Measurements from ENCODE around the gene MYCBP. TPM values are rescaled to one million over a fixed set of nuclear protein-coding genes. Genes with fewer than 3 reads are reported as not detected.

Gene MYCBP
- total RNA-seq, 4 donors from 2014 or later, result 21.6 to 31.4 (median 24.0) TPM

DNA sequence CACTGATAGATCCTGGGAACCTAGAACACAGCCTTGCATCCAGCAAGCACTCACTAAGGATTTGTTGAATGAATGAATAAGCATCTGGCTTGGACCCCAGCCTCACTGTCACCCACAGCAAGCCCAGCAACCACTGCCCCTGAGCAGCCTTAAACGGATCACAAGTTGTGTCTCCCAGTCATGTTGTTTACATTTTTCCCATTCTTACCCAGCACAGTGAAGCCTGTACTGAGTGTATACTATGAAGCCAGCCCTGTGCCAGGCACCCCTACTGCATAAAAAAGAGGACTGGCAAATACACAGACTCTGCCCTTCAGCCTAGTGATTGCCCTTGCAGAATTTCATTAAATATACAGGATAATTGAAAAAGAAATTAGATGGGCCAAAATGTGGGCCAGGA lies 43.8 kb downstream of the MYCBP start:
- Histone ChIP-seq H3K36me3 (no peaks in the 10 kb centered on the region), H3K4me1 (no peaks in the 10 kb centered on the region), H3K9me3 (no peaks in the 10 kb centered on the region), H3K4me3 (replicated peaks in 1 of 3) (no peak overlapping the region), H3K27me3 (no peaks in the 10 kb centered on the region), H3K27ac (no peak overlapping the region)
- no peak for DNase-seq
- TF ChIP-seq POLR2A (IDR thresholded peaks at IDR 0.05), result no peak
- TF ChIP-seq, protein P1, sequence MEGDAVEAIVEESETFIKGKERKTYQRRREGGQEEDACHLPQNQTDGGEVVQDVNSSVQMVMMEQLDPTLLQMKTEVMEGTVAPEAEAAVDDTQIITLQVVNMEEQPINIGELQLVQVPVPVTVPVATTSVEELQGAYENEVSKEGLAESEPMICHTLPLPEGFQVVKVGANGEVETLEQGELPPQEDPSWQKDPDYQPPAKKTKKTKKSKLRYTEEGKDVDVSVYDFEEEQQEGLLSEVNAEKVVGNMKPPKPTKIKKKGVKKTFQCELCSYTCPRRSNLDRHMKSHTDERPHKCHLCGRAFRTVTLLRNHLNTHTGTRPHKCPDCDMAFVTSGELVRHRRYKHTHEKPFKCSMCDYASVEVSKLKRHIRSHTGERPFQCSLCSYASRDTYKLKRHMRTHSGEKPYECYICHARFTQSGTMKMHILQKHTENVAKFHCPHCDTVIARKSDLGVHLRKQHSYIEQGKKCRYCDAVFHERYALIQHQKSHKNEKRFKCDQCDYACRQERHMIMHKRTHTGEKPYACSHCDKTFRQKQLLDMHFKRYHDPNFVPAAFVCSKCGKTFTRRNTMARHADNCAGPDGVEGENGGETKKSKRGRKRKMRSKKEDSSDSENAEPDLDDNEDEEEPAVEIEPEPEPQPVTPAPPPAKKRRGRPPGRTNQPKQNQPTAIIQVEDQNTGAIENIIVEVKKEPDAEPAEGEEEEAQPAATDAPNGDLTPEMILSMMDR (IDR thresholded peaks at IDR 0.05), result no peak
- intact Hi-C loops (cut with DNase I), result no loop called here
- WGBS, 2 donors, result 20 to 24% methylated on average over 1 of the region's 1 CpG

DNA sequence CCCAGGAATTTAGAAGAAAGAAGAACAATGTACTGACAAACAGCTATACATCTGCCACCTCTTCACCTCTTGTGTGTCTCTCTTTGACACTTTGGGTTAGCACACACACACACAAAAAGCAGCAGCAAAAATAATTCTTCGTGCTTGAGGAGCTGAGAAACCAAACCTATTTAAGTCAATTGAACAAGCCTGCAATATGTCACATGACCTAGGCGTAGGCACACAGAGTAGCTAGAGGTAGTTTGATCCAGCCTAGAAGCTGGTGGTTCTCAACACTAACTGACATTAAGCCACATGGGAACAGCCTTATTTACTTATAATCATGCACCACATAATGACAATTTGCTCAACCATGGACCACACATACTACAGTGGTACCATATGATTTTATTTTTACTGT lies 45.8 kb downstream of the MYCBP start:
- Histone ChIP-seq H3K4me1 (no peaks in the 10 kb centered on the region), H3K27me3 (no peaks in the 10 kb centered on the region), H3K9me3 (no peaks in the 10 kb centered on the region), H3K36me3 (no peaks in the 10 kb centered on the region), H3K27ac (no peak overlapping the region), H3K4me3 (replicated peaks in 1 of 3) (no peak overlapping the region)
- intact Hi-C loops (cut with DNase I), result no loop called here
- TF ChIP-seq POLR2A (IDR thresholded peaks at IDR 0.05), result no peak
- TF ChIP-seq, protein P1 (IDR thresholded peaks at IDR 0.05), result no peak
- 57 to 58% methylated on average over 2 of the region's 2 CpGs for WGBS, 2 donors
- no peak for DNase-seq

DNA sequence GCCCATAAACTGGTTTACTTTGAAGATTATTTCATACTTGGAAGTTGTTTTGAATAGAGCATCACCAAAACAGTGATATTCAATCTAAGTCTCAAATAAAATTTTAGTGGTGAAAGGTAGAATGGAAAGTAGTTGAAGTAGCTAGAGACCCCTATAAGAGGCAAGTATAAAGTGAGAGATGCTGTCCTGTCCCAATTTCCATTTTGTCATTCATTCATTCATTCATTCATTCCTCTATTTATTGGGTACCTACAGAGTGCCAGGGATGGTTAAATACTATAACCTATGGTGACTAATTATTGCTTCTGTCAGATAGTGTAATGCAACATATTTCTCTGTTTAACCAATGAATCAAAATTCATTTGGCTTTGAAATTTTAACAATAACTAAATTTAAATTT lies 46.3 kb downstream of the MYCBP start:
- Histone ChIP-seq H3K36me3 (no peaks in the 10 kb centered on the region), H3K27me3 (no peaks in the 10 kb centered on the region), H3K4me3 (replicated peaks in 1 of 3) (no peak overlapping the region), H3K4me1 (no peaks in the 10 kb centered on the region), H3K27ac (no peak overlapping the region), H3K9me3 (no peaks in the 10 kb centered on the region)
- no peak for DNase-seq
- intact Hi-C loops (cut with DNase I), result no loop called here
- no peak for TF ChIP-seq POLR2A (IDR thresholded peaks at IDR 0.05)
- TF ChIP-seq, protein P1 (IDR thresholded peaks at IDR 0.05), result no peak

DNA sequence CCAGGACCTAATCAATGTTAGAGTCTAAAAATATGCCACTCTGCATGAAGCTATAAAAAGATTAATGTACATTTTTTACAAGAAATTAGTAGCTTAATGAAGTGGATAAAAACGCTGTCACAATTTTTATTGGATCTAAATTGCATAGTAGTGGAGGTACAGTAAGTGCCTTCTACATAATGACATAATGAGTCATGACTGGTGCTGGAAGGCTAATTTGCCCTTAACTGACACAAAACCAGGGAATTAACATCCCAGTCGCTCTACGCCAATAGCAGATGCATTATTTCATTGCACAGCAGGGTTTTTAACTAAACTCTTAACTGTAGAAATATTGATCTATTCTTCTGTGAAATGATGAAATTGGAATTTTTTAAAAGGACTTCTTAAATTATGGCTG lies 46.9 kb downstream of the MYCBP start:
- Histone ChIP-seq H3K27ac (no peak overlapping the region), H3K27me3 (no peaks in the 10 kb centered on the region), H3K4me1 (no peaks in the 10 kb centered on the region), H3K4me3 (replicated peaks in 1 of 3) (no peak overlapping the region), H3K36me3 (no peaks in the 10 kb centered on the region), H3K9me3 (no peaks in the 10 kb centered on the region)
- no peak for DNase-seq
- TF ChIP-seq POLR2A (IDR thresholded peaks at IDR 0.05), result no peak
- TF ChIP-seq, protein P1 (IDR thresholded peaks at IDR 0.05), result no peak
- 80 to 89% methylated on average over 3 of the region's 3 CpGs for WGBS, 2 donors
- intact Hi-C loops (cut with DNase I), result no loop called here

DNA sequence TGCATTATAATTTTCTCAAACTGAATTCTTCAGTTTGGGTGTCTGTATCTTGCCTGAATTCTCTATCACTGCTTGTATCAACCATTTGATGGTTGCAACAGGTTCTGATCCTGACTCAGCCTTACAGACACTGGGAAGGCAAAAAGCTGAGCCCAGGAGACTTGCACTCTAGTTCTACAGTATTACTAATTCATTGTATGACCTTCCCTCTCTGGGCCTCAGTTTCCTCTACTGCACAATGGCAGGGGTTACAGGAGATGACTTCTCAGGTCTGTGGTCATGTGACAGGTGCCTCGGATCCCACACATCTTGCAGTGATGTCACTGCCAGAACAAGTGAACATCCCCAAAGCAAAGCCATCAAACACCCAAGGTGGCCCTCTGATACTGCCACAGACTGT lies 52.3 kb downstream of the MYCBP start:
- no peak for DNase-seq

More for the DNA sequence above, 52.3 kb downstream of the MYCBP start:
- no peaks in the 10 kb centered on the region for H3K36me3 ChIP-seq
- no peak overlapping the region for H3K27ac ChIP-seq
- H3K4me3 ChIP-seq (replicated peaks in 1 of 3), result no peak overlapping the region
- intact Hi-C loops (cut with DNase I), result no loop called here
- no peak for TF ChIP-seq POLR2A (IDR thresholded peaks at IDR 0.05)
- TF ChIP-seq, protein P1 (IDR thresholded peaks at IDR 0.05), result no peak
- H3K27me3 ChIP-seq, result peaks cover 14% of the 10 kb centered on the region
- H3K9me3 ChIP-seq, result no peaks in the 10 kb centered on the region
- H3K4me1 ChIP-seq, result peaks cover 5 to 11% of the 10 kb centered on the region in 2 donors
- 20 to 36% methylated on average over 1 of the region's 1 CpG for WGBS, 2 donors
